CD4-positive, alpha-beta T cell treated with Interleukin-17A for 4 hours (primary cell): ENCODE data around the gene LLPH.

Experiments used
- DNase-seq: peaks from one replicate; pipeline ENCODE4 v3.0.0-alpha.2; 2020; ENCODE audit warnings: mixed read lengths

The LLPH gene

GRCh38 chr12:66087365-66087943, 43.1 kb downstream of the LLPH start:
- peak; percentile 51 for DNase-seq

- DNase-seq = no peak
Measured at GRCh38 chr12:66085998-66086397, 44.6 kb downstream of the LLPH start.

GRCh38 chr12:66085213-66085612, 45.3 kb downstream of the LLPH start:
- no peak for DNase-seq

GRCh38 chr12:66083766-66084165, 46.8 kb downstream of the LLPH start:
- no peak for DNase-seq

- DNase-seq = no peak
Measured at GRCh38 chr12:66082744-66083143, 47.8 kb downstream of the LLPH start.

GRCh38 chr12:66080791-66081190, 49.8 kb downstream of the LLPH start:
- DNase-seq = no peak

GRCh38 chr12:66077542-66077941, 53.0 kb downstream of the LLPH start:
- no peak for DNase-seq

- no peak for DNase-seq
Measured at GRCh38 chr12:66074561-66074960, 56.0 kb downstream of the LLPH start.

- no peak for DNase-seq
Measured at GRCh38 chr12:66072566-66072965, 58.0 kb downstream of the LLPH start.

- no peak for DNase-seq
Measured at GRCh38 chr12:66072135-66072534, 58.4 kb downstream of the LLPH start.

GRCh38 chr12:66071549-66071948, 59.0 kb downstream of the LLPH start:
- DNase-seq = no peak

GRCh38 chr12:66070378-66071120, 60.0 kb downstream of the LLPH start:
- DNase-seq = no peak

- no peak for DNase-seq
Measured at GRCh38 chr12:66066929-66067523, 63.5 kb downstream of the LLPH start.
